Measurements from ENCODE around the gene KCND1.
"Not testable (repeated sequence)": the region's sequence is repeated elsewhere in the genome, so short reads cannot be mapped to it uniquely, and the experiment has no call there.

The KCND1 gene

GRCh38 chrX:48971249-48972219, at the start of gene KCND1:
TSS of gene KCND1 (minus strand) at chrX:48971844. CDS start at chrX:48970271, 1,573 bp downstream.
- peak; percentile 85 for DNase-seq

- DNase-seq: no peak
Observed at GRCh38 chrX:49019599-49020249, 48.1 kb upstream of the KCND1 start.

GRCh38 chrX:49019050-49019449, 47.4 kb upstream of the KCND1 start:
- no peak for DNase-seq

GRCh38 chrX:49003696-49004095, 32.1 kb upstream of the KCND1 start:
- DNase-seq: no peak

GRCh38 chrX:49002091-49002935, 30.7 kb upstream of the KCND1 start, which contains the start of gene GRIPAP1:
TSS of gene GRIPAP1 (minus strand) at chrX:49002264. CDS start at chrX:49002229, 35 bp downstream.
- DNase-seq: peak; percentile 91

- DNase-seq: no peak
Observed at GRCh38 chrX:49001521-49002090, 30.0 kb upstream of the KCND1 start.

- DNase-seq: no peak
Observed at GRCh38 chrX:49000636-49001035, 29.0 kb upstream of the KCND1 start.

GRCh38 chrX:48999030-48999429, 27.4 kb upstream of the KCND1 start:
- no peak for DNase-seq

GRCh38 chrX:48998391-48998790, 26.7 kb upstream of the KCND1 start:
- DNase-seq: no peak

- DNase-seq: no peak
Observed at GRCh38 chrX:48997865-48998264, 26.2 kb upstream of the KCND1 start.

- DNase-seq: no peak
Observed at GRCh38 chrX:48997455-48997854, 25.8 kb upstream of the KCND1 start.

- no peak for DNase-seq
Observed at GRCh38 chrX:48996969-48997368, 25.3 kb upstream of the KCND1 start.

GRCh38 chrX:48992341-48992740, 20.7 kb upstream of the KCND1 start:
- DNase-seq: no peak

GRCh38 chrX:48989483-48989882, 17.8 kb upstream of the KCND1 start:
- DNase-seq: no peak

- DNase-seq: no peak
Observed at GRCh38 chrX:48983896-48984295, 12.3 kb upstream of the KCND1 start.

GRCh38 chrX:48983081-48983480, 11.4 kb upstream of the KCND1 start:
- DNase-seq: no peak

GRCh38 chrX:48981178-48981577, 9.5 kb upstream of the KCND1 start:
- no peak for DNase-seq

- DNase-seq: not testable (repeated sequence)
Observed at GRCh38 chrX:48980341-48980740, 8.7 kb upstream of the KCND1 start.

- DNase-seq: no peak
Observed at GRCh38 chrX:48978226-48978625, 6.6 kb upstream of the KCND1 start.

- no peak for DNase-seq
Observed at GRCh38 chrX:48976086-48976485, 4.4 kb upstream of the KCND1 start.

- no peak for DNase-seq
Observed at GRCh38 chrX:48975541-48975940, 3.9 kb upstream of the KCND1 start.

GRCh38 chrX:48975041-48975440, 3.4 kb upstream of the KCND1 start:
- DNase-seq: no peak

- DNase-seq: no peak
Observed at GRCh38 chrX:48974574-48974973, 2.9 kb upstream of the KCND1 start.
